SK-N-SH treated with all-trans-retinoic acid at 6 μM for 48 hours (cell line): Measurements from ENCODE around the gene EVPL.
"Not testable (repeated sequence)": the region's sequence is repeated elsewhere in the genome, so short reads cannot be mapped to it uniquely, and the experiment has no call there.

Experiments used
- ATAC-seq: fragments of 200-7000 bp; cut with Tn5 transposase; 3 replicates; pipeline ENCODE4 v1.9.1; 2020; ENCODE audit warnings: mild to moderate bottlenecking, moderate library complexity
- ARNTL ChIP-seq: fragments of 450-650 bp; formaldehyde crosslinking; IDR thresholded peaks from 2 replicates; pipeline ENCODE4 v1.5.0; 2020; ENCODE audit warnings: low read depth, mild to moderate bottlenecking, moderate library complexity, borderline replicate concordance
- BACH2 ChIP-seq: fragments of 250-450 bp; sonication (Bioruptor Pico); IDR thresholded peaks from 2 replicates; pipeline ENCODE4 v1.9.0; 2021; ENCODE audit warnings: mild to moderate bottlenecking, borderline replicate concordance
- CSDC2 ChIP-seq: fragments of 250-450 bp; sonication (Bioruptor Pico); IDR thresholded peaks from 2 replicates; pipeline ENCODE4 v1.5.0; 2020; ENCODE audit warnings: mild to moderate bottlenecking, moderate library complexity
- ESRRG ChIP-seq: fragments of 250-450 bp; sonication (Bioruptor Pico); IDR thresholded peaks from 2 replicates; pipeline ENCODE4 v1.6.1; 2021; ENCODE audit warnings: mild to moderate bottlenecking
- GLIS3 ChIP-seq: fragments of 250-450 bp; sonication (Bioruptor Pico); IDR thresholded peaks from 2 replicates; pipeline ENCODE4 v1.5.0; 2020; ENCODE audit warnings: mild to moderate bottlenecking, moderate library complexity
- ISL1 ChIP-seq: fragments of 250-450 bp; sonication (Bioruptor Pico); IDR thresholded peaks from 2 replicates; pipeline ENCODE4 v2.1.2; 2022; ENCODE audit warnings: mild to moderate bottlenecking, moderate library complexity
- OSR1 ChIP-seq: fragments of 250-450 bp; sonication (Bioruptor Pico); IDR thresholded peaks from 2 replicates; pipeline ENCODE4 v1.8.0; 2022; ENCODE audit warnings: moderate library complexity, mild to moderate bottlenecking, inconsistent platforms
- PPARA ChIP-seq: fragments of 250-450 bp; sonication (Bioruptor Pico); IDR thresholded peaks from 2 replicates; pipeline ENCODE4 v1.5.0; 2020; ENCODE audit warnings: mild to moderate bottlenecking, borderline replicate concordance
- SNAI2 ChIP-seq: fragments of 250-450 bp; sonication (Bioruptor Pico); IDR thresholded peaks from 2 replicates; pipeline ENCODE4 v1.5.0; 2020; ENCODE audit warnings: mild to moderate bottlenecking, moderate library complexity
- TCF4 ChIP-seq: fragments of 250-450 bp; sonication (Bioruptor Pico); IDR thresholded peaks from 2 replicates; pipeline ENCODE4 v1.8.0; 2021; ENCODE audit warnings: mild to moderate bottlenecking, moderate library complexity, borderline replicate concordance
- TOX ChIP-seq: fragments of 250-450 bp; sonication (Bioruptor Pico); IDR thresholded peaks from 2 replicates; pipeline ENCODE4 v1.8.0; 2021; ENCODE audit warnings: mild to moderate bottlenecking, moderate library complexity, borderline replicate concordance
- ZFP30 ChIP-seq: fragments of 450-650 bp; formaldehyde crosslinking; IDR thresholded peaks from 2 replicates; pipeline ENCODE4 v1.5.0; 2022; ENCODE audit warnings: mild to moderate bottlenecking, moderate library complexity
- ZNF565 ChIP-seq: fragments of 450-650 bp; formaldehyde crosslinking; conservative IDR thresholded peaks from 2 replicates; pipeline ENCODE4 v1.5.0; 2020; ENCODE audit warnings: low read depth, mild to moderate bottlenecking, moderate library complexity
- ZNF8 ChIP-seq: fragments of 450-650 bp; formaldehyde crosslinking; IDR thresholded peaks from 2 replicates; pipeline ENCODE4 v1.5.0; 2020; ENCODE audit warnings: mild to moderate bottlenecking, moderate library complexity
- TF ChIP-seq, protein P1 (sequence below): fragments of 250-450 bp; sonication (Bioruptor Pico); IDR thresholded peaks from 2 replicates; pipeline ENCODE4 v1.5.0; 2020; ENCODE audit warnings: mild to moderate bottlenecking, moderate library complexity
- TF ChIP-seq, protein P2 (sequence below): fragments of 250-450 bp; sonication (Bioruptor Pico); IDR thresholded peaks from 2 replicates; pipeline ENCODE4 v1.8.0; 2020; ENCODE audit warnings: mild to moderate bottlenecking, moderate library complexity, borderline replicate concordance
- TF ChIP-seq, protein P3 (sequence below): fragments of 250-450 bp; sonication (Bioruptor Pico); IDR thresholded peaks from 2 replicates; pipeline ENCODE4 v1.5.1; 2021; ENCODE audit warnings: mild to moderate bottlenecking, moderate library complexity
- TF ChIP-seq, protein P4 (sequence below): fragments of 250-450 bp; sonication (Bioruptor Pico); IDR thresholded peaks from 2 replicates; pipeline ENCODE4 v1.5.1; 2020; ENCODE audit warnings: low read depth, mild to moderate bottlenecking, moderate library complexity
- TF ChIP-seq, protein P5 (sequence below): fragments of 250-450 bp; sonication (Bioruptor Pico); IDR thresholded peaks from 2 replicates; pipeline ENCODE4 v1.8.0; 2021; ENCODE audit warnings: low read depth, mild to moderate bottlenecking, moderate library complexity, borderline replicate concordance

Gene EVPL

GRCh38 chr17:75976175-75976848 lies 50.8 kb downstream of the EVPL start:
- no peak for ATAC-seq
- TF ChIP-seq GLIS3 (CRISPR knock-in tag): no peak
- TF ChIP-seq CSDC2 (CRISPR knock-in tag): no peak
- TF ChIP-seq PPARA: no peak
- no peak for TF ChIP-seq ARNTL (CRISPR knock-in tag)
- TF ChIP-seq, protein P1, sequence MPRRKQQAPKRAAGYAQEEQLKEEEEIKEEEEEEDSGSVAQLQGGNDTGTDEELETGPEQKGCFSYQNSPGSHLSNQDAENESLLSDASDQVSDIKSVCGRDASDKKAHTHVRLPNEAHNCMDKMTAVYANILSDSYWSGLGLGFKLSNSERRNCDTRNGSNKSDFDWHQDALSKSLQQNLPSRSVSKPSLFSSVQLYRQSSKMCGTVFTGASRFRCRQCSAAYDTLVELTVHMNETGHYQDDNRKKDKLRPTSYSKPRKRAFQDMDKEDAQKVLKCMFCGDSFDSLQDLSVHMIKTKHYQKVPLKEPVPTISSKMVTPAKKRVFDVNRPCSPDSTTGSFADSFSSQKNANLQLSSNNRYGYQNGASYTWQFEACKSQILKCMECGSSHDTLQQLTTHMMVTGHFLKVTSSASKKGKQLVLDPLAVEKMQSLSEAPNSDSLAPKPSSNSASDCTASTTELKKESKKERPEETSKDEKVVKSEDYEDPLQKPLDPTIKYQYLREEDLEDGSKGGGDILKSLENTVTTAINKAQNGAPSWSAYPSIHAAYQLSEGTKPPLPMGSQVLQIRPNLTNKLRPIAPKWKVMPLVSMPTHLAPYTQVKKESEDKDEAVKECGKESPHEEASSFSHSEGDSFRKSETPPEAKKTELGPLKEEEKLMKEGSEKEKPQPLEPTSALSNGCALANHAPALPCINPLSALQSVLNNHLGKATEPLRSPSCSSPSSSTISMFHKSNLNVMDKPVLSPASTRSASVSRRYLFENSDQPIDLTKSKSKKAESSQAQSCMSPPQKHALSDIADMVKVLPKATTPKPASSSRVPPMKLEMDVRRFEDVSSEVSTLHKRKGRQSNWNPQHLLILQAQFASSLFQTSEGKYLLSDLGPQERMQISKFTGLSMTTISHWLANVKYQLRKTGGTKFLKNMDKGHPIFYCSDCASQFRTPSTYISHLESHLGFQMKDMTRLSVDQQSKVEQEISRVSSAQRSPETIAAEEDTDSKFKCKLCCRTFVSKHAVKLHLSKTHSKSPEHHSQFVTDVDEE: no peak
- no peak for TF ChIP-seq ZFP30
- TF ChIP-seq ESRRG (CRISPR knock-in tag): no peak
- TF ChIP-seq, protein P2, sequence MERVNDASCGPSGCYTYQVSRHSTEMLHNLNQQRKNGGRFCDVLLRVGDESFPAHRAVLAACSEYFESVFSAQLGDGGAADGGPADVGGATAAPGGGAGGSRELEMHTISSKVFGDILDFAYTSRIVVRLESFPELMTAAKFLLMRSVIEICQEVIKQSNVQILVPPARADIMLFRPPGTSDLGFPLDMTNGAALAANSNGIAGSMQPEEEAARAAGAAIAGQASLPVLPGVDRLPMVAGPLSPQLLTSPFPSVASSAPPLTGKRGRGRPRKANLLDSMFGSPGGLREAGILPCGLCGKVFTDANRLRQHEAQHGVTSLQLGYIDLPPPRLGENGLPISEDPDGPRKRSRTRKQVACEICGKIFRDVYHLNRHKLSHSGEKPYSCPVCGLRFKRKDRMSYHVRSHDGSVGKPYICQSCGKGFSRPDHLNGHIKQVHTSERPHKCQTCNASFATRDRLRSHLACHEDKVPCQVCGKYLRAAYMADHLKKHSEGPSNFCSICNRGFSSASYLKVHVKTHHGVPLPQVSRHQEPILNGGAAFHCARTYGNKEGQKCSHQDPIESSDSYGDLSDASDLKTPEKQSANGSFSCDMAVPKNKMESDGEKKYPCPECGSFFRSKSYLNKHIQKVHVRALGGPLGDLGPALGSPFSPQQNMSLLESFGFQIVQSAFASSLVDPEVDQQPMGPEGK (CRISPR knock-in tag): no peak
- TF ChIP-seq, protein P3, sequence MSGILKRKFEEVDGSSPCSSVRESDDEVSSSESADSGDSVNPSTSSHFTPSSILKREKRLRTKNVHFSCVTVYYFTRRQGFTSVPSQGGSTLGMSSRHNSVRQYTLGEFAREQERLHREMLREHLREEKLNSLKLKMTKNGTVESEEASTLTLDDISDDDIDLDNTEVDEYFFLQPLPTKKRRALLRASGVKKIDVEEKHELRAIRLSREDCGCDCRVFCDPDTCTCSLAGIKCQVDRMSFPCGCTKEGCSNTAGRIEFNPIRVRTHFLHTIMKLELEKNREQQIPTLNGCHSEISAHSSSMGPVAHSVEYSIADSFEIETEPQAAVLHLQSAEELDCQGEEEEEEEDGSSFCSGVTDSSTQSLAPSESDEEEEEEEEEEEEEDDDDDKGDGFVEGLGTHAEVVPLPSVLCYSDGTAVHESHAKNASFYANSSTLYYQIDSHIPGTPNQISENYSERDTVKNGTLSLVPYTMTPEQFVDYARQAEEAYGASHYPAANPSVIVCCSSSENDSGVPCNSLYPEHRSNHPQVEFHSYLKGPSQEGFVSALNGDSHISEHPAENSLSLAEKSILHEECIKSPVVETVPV (CRISPR knock-in tag): no peak

DNA sequence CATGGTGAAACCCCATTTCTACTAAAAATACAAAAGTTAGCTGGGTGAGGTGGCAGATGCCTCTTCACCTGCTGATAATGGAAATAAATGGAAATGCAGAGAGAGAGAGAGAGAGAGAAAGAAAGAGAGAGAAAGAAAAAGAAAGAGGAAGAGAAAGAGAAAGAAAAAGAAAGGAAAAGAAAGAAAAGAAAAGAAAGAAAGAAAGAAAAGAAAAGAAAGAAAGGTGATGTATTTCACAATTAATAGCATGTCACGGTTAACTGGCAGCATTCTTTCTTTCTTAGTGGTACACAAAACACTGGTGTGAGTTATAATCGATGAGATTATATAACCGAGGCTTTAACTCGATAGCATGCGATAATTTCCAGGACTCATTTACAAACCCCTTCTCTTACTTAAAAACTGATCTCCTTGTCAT lies 51.3 kb downstream of the EVPL start:
- ATAC-seq: no peak
- TF ChIP-seq ZNF565 (CRISPR knock-in tag): no peak
- TF ChIP-seq SNAI2 (CRISPR knock-in tag): no peak
- no peak for TF ChIP-seq BACH2
- TF ChIP-seq, all 23 proteins: peak for 0

GRCh38 chr17:75975187-75975586 lies 51.9 kb downstream of the EVPL start:
- ATAC-seq: not testable (repeated sequence)

DNA sequence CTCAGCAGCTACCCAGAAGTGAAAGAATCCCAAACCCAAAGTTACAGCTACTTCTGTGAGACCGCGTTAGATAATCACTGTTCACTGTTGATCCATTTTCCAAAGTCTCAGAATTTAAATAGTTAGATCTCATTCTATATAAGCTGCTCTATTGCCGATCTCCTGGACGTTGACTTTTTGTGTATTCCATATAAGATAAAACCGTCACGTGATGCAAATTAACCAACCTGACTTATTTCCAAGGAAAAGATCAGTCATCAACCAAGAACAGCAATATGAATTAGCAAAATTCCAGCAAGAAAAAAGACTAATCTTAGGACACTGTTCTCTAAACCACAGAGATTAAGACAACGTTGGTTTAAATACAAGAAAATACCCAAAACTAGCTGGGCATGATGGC lies 56.5 kb downstream of the EVPL start:
- ATAC-seq: no peak; the same call in 2 of the 3 replicates
- TF ChIP-seq, protein P4, sequence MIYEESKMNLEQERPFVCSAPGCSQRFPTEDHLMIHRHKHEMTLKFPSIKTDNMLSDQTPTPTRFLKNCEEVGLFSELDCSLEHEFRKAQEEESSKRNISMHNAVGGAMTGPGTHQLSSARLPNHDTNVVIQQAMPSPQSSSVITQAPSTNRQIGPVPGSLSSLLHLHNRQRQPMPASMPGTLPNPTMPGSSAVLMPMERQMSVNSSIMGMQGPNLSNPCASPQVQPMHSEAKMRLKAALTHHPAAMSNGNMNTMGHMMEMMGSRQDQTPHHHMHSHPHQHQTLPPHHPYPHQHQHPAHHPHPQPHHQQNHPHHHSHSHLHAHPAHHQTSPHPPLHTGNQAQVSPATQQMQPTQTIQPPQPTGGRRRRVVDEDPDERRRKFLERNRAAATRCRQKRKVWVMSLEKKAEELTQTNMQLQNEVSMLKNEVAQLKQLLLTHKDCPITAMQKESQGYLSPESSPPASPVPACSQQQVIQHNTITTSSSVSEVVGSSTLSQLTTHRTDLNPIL (CRISPR knock-in tag): no peak

- no peak for TF ChIP-seq TOX
- TF ChIP-seq TCF4: peak; percentile 16; the same call in 1 of the 2 replicates
- peak; percentile 27 for ATAC-seq
Measured at GRCh38 chr17:75970011-75970523, 57.0 kb downstream of the EVPL start.

- not testable (repeated sequence) for ATAC-seq
Measured at GRCh38 chr17:75969044-75969443, 58.1 kb downstream of the EVPL start.

DNA sequence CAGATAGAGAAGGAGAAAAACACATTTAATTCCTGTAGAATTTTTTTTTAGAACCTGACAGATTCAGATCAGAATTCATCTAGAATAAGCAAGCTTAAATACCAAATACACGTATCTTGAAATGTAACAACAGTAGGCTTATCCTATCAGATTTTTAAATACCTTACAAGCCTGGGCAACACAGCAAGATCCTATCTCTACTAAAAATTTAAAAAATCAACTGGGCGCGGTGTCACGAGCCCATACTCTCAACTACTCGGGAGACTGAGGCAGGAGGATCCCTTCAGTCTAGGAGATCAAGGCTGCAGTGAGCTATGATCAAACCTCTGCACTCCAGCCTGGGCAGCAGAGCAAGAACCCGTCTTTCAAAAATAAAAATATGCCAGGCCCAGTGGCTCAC lies 61.6 kb downstream of the EVPL start:
- no peak for ATAC-seq
- TF ChIP-seq ESRRG (CRISPR knock-in tag): no peak
- TF ChIP-seq SNAI2 (CRISPR knock-in tag): no peak
- TF ChIP-seq BACH2: no peak
- no peak for TF ChIP-seq ISL1
- TF ChIP-seq ZNF8 (CRISPR knock-in tag): no peak
- no peak for TF ChIP-seq OSR1 (CRISPR knock-in tag)
- no peak for TF ChIP-seq ZFP30
- no peak for TF ChIP-seq ARNTL (CRISPR knock-in tag)
- TF ChIP-seq TCF4: no peak
- TF ChIP-seq, protein P5, sequence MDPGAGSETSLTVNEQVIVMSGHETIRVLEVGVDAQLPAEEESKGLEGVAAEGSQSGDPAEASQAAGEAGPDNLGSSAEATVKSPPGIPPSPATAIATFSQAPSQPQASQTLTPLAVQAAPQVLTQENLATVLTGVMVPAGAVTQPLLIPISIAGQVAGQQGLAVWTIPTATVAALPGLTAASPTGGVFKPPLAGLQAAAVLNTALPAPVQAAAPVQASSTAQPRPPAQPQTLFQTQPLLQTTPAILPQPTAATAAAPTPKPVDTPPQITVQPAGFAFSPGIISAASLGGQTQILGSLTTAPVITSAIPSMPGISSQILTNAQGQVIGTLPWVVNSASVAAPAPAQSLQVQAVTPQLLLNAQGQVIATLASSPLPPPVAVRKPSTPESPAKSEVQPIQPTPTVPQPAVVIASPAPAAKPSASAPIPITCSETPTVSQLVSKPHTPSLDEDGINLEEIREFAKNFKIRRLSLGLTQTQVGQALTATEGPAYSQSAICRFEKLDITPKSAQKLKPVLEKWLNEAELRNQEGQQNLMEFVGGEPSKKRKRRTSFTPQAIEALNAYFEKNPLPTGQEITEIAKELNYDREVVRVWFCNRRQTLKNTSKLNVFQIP (CRISPR knock-in tag): no peak
